ENCODE data around the gene CRB2.

GRCh38 chr9:123421801-123422455 lies 65.9 kb downstream of the CRB2 start:
- TF ChIP-seq CTCF (IDR thresholded peaks at IDR 0.05) = no peak
- TF ChIP-seq EP300 (IDR thresholded peaks at IDR 0.05) = no peak

Measured in upper lobe of left lung (tissue), 4 donors.